ENCODE data around the gene WWC2.
A peak's percentile ranks its signal among the peaks of the same experiment; 100 is the strongest.
"Not testable (repeated sequence)": the region's sequence is repeated elsewhere in the genome, so short reads cannot be mapped to it uniquely, and the experiment has no call there.

WWC2 gene

GRCh38 chr4:183146478-183146877, 47.4 kb downstream of the WWC2 start:
- peak; percentile 37 for ATAC-seq
- H3K27me3 Mint-ChIP-seq: no peaks in the 10 kb centered on the region
- no peak overlapping the region for H3K27ac Mint-ChIP-seq
- no peaks in the 10 kb centered on the region for H3K9me3 Mint-ChIP-seq
- DNase-seq: no peak
- H3K4me1 Mint-ChIP-seq: no peaks in the 10 kb centered on the region
- no peak overlapping the region for H3K4me3 Mint-ChIP-seq

GRCh38 chr4:183147196-183147595, 48.1 kb downstream of the WWC2 start:
- ATAC-seq (no peak), DNase-seq (no peak)
- Mint-ChIP-seq H3K4me3 (no peak overlapping the region), H3K4me1 (no peaks in the 10 kb centered on the region), H3K27me3 (no peaks in the 10 kb centered on the region), H3K27ac (no peak overlapping the region), H3K9me3 (no peaks in the 10 kb centered on the region)

- Mint-ChIP-seq H3K4me3 (no peak overlapping the region), H3K27ac (no peak overlapping the region), H3K9me3 (no peaks in the 10 kb centered on the region), H3K27me3 (no peaks in the 10 kb centered on the region), H3K4me1 (no peaks in the 10 kb centered on the region)
- DNase-seq (no peak), ATAC-seq (no peak)
Observed at GRCh38 chr4:183147983-183148382, 48.9 kb downstream of the WWC2 start.

- no peaks in the 10 kb centered on the region for H3K4me1 Mint-ChIP-seq
- no peaks in the 10 kb centered on the region for H3K27me3 Mint-ChIP-seq
- H3K4me3 Mint-ChIP-seq: no peak overlapping the region
- DNase-seq: no peak
- no peak for ATAC-seq
- no peaks in the 10 kb centered on the region for H3K9me3 Mint-ChIP-seq
- H3K27ac Mint-ChIP-seq: no peak overlapping the region
Observed at GRCh38 chr4:183149616-183150539, 50.8 kb downstream of the WWC2 start.

- H3K4me3 Mint-ChIP-seq, ATAC-seq, DNase-seq, H3K27me3 Mint-ChIP-seq, H3K9me3 Mint-ChIP-seq, H3K27ac Mint-ChIP-seq, H3K4me1 Mint-ChIP-seq: not testable (repeated sequence)
Observed at GRCh38 chr4:183150664-183151063, 51.6 kb downstream of the WWC2 start.

- not testable (repeated sequence) for H3K27me3 Mint-ChIP-seq, H3K9me3 Mint-ChIP-seq, ATAC-seq, H3K4me3 Mint-ChIP-seq, H3K27ac Mint-ChIP-seq, H3K4me1 Mint-ChIP-seq, DNase-seq
Observed at GRCh38 chr4:183152232-183152631, 53.2 kb downstream of the WWC2 start.

GRCh38 chr4:183153190-183153916, 54.3 kb downstream of the WWC2 start:
- no peaks in the 10 kb centered on the region for H3K4me1 Mint-ChIP-seq
- ATAC-seq: no peak
- H3K27ac Mint-ChIP-seq: no peak overlapping the region
- H3K4me3 Mint-ChIP-seq: no peak overlapping the region
- no peak for DNase-seq
- H3K9me3 Mint-ChIP-seq: no peaks in the 10 kb centered on the region
- no peaks in the 10 kb centered on the region for H3K27me3 Mint-ChIP-seq

GRCh38 chr4:183154701-183155391, 55.8 kb downstream of the WWC2 start:
- no peaks in the 10 kb centered on the region for H3K4me1 Mint-ChIP-seq
- ATAC-seq (no peak), DNase-seq (no peak)
- H3K27ac Mint-ChIP-seq: no peak overlapping the region
- H3K4me3 Mint-ChIP-seq: no peak overlapping the region
- H3K9me3 Mint-ChIP-seq: no peaks in the 10 kb centered on the region
- no peaks in the 10 kb centered on the region for H3K27me3 Mint-ChIP-seq

- ATAC-seq (no peak), DNase-seq (no peak)
- no peaks in the 10 kb centered on the region for H3K27me3 Mint-ChIP-seq
- no peak overlapping the region for H3K4me3 Mint-ChIP-seq
- H3K27ac Mint-ChIP-seq: no peak overlapping the region
- no peaks in the 10 kb centered on the region for H3K4me1 Mint-ChIP-seq
- no peaks in the 10 kb centered on the region for H3K9me3 Mint-ChIP-seq
Observed at GRCh38 chr4:183155450-183156184, 56.6 kb downstream of the WWC2 start.

- ATAC-seq (no peak), DNase-seq (no peak)
- Mint-ChIP-seq H3K27ac (no peak overlapping the region), H3K27me3 (no peaks in the 10 kb centered on the region), H3K4me3 (no peak overlapping the region), H3K9me3 (no peaks in the 10 kb centered on the region), H3K4me1 (no peaks in the 10 kb centered on the region)
Observed at GRCh38 chr4:183157215-183157614, 58.2 kb downstream of the WWC2 start.

GRCh38 chr4:183158062-183158461, 59.0 kb downstream of the WWC2 start:
- ATAC-seq (no peak), DNase-seq (no peak)
- Mint-ChIP-seq H3K4me1 (no peaks in the 10 kb centered on the region), H3K27ac (no peak overlapping the region), H3K4me3 (no peak overlapping the region), H3K9me3 (no peaks in the 10 kb centered on the region), H3K27me3 (no peaks in the 10 kb centered on the region)

- H3K27me3 Mint-ChIP-seq: no peaks in the 10 kb centered on the region
- H3K27ac Mint-ChIP-seq: no peak overlapping the region
- H3K4me3 Mint-ChIP-seq: no peak overlapping the region
- no peaks in the 10 kb centered on the region for H3K9me3 Mint-ChIP-seq
- DNase-seq (no peak), ATAC-seq (no peak)
- no peaks in the 10 kb centered on the region for H3K4me1 Mint-ChIP-seq
Observed at GRCh38 chr4:183161630-183162029, 62.6 kb downstream of the WWC2 start.

GRCh38 chr4:183163135-183163534, 64.1 kb downstream of the WWC2 start:
- Mint-ChIP-seq H3K27ac (no peak overlapping the region), H3K4me1 (no peaks in the 10 kb centered on the region), H3K9me3 (no peaks in the 10 kb centered on the region), H3K27me3 (peaks cover 8% of the 10 kb centered on the region), H3K4me3 (no peak overlapping the region)
- ATAC-seq: no peak
- no peak for DNase-seq

GRCh38 chr4:183164963-183165362, 65.9 kb downstream of the WWC2 start:
- Mint-ChIP-seq H3K27me3 (peaks cover 8% of the 10 kb centered on the region), H3K4me3 (no peak overlapping the region), H3K27ac (peak overlapping the region in 1 of 2 donors; percentile 2), H3K9me3 (no peaks in the 10 kb centered on the region), H3K4me1 (no peaks in the 10 kb centered on the region)
- no peak for DNase-seq
- no peak for ATAC-seq

- H3K4me1 Mint-ChIP-seq: no peaks in the 10 kb centered on the region
- ATAC-seq (no peak), DNase-seq (no peak)
- H3K27me3 Mint-ChIP-seq: peaks cover 8% of the 10 kb centered on the region
- no peaks in the 10 kb centered on the region for H3K9me3 Mint-ChIP-seq
- no peak overlapping the region for H3K27ac Mint-ChIP-seq
- H3K4me3 Mint-ChIP-seq: no peak overlapping the region
Observed at GRCh38 chr4:183165376-183165775, 66.3 kb downstream of the WWC2 start.
